ENCODE data around the gene PLD4.

PLD4 gene

GRCh38 chr14:104978746-104979691 lies 54.3 kb downstream of the PLD4 start:
- in situ Hi-C loops (cut with HindIII; ENCODE audit: low pct_unique_long_range_greater_than_20kb, low sequenced_read_pairs) = no loop called here
- no peak for DNase-seq (ENCODE audit: low read depth in 1 of 2, low spot score in 1 of 2)
- TF ChIP-seq JUND (IDR thresholded peaks at IDR 0.05; ENCODE audit: low read depth) = no peak

GRCh38 chr14:104979758-104980610 lies 55.3 kb downstream of the PLD4 start:
- in situ Hi-C loops (cut with HindIII; ENCODE audit: low pct_unique_long_range_greater_than_20kb, low sequenced_read_pairs) = no loop called here
- peak in 1 of 2 experiments; percentile 68 for DNase-seq (ENCODE audit: low read depth in 1 of 2, low spot score in 1 of 2)
- TF ChIP-seq JUND (IDR thresholded peaks at IDR 0.05; ENCODE audit: low read depth) = no peak

- TF ChIP-seq JUND (IDR thresholded peaks at IDR 0.05; ENCODE audit: low read depth) = no peak
- in situ Hi-C loops (cut with HindIII; ENCODE audit: low pct_unique_long_range_greater_than_20kb, low sequenced_read_pairs) = no loop called here
- DNase-seq (ENCODE audit: low read depth in 1 of 2, low spot score in 1 of 2) = no peak
These were observed 56.2 kb downstream of the PLD4 start for GRCh38 chr14:104980611-104981531.

- in situ Hi-C loops (cut with HindIII; ENCODE audit: low pct_unique_long_range_greater_than_20kb, low sequenced_read_pairs) = no loop called here
- TF ChIP-seq JUND (IDR thresholded peaks at IDR 0.05; ENCODE audit: low read depth) = no peak
- DNase-seq (ENCODE audit: low read depth in 1 of 2, low spot score in 1 of 2) = no peak
These were observed 57.2 kb downstream of the PLD4 start for GRCh38 chr14:104981699-104982541.

GRCh38 chr14:104982548-104983230 lies 58.0 kb downstream of the PLD4 start:
- TF ChIP-seq JUND (IDR thresholded peaks at IDR 0.05; ENCODE audit: low read depth) = no peak
- in situ Hi-C loops (cut with HindIII; ENCODE audit: low pct_unique_long_range_greater_than_20kb, low sequenced_read_pairs) = no loop called here
- DNase-seq (ENCODE audit: low read depth in 1 of 2, low spot score in 1 of 2) = no peak
